Aorta (tissue), 5 donors: ENCODE results near the gene TRPM8. TPM values are rescaled to one million over a fixed set of nuclear protein-coding genes. Genes with fewer than 3 reads are reported as not detected.

Experiments used
- ATAC-seq: fragments of 200-7000 bp; cut with Tn5 transposase; one replicate; pipeline ENCODE4 v1.9.1; 2022; ENCODE audit warnings: moderate library complexity; ENCODE audit not compliant: low FRiP score
- DNase-seq, 2 donors: peaks; one replicate each; pipeline ENCODE4 v3.0.0-alpha.2; 2020
- H3K27ac ChIP-seq, 2 donors: one replicate each; pipeline ENCODE4 v1.5.1; 2013; ENCODE audit warnings: low read length in 2 of 2, mild to moderate bottlenecking in 2 of 2, moderate library complexity in 2 of 2, control low read depth in 1 of 2, inconsistent platforms in 1 of 2, low read depth in 1 of 2
- H3K27me3 ChIP-seq, 2 donors: one replicate each; pipeline ENCODE4 v1.6.1; 2013; ENCODE audit warnings: control low read depth in 1 of 2, low read length in 1 of 2, mild to moderate bottlenecking in 1 of 2, moderate library complexity in 1 of 2; ENCODE audit not compliant: insufficient read depth in 2 of 2, control insufficient read depth in 1 of 2
- H3K36me3 ChIP-seq, 2 donors: one replicate each; pipeline ENCODE4 v1.6.1; 2013; ENCODE audit warnings: control low read depth in 1 of 2, low read length in 1 of 2, mild to moderate bottlenecking in 1 of 2; ENCODE audit not compliant: insufficient read depth in 2 of 2, control insufficient read depth in 1 of 2
- H3K4me1 ChIP-seq, 2 donors: one replicate each; pipeline ENCODE4 v1.6.1; 2013; ENCODE audit warnings: low read length in 2 of 2, control low read depth in 1 of 2, mild to moderate bottlenecking in 1 of 2, moderate library complexity in 1 of 2; ENCODE audit not compliant: insufficient read depth in 2 of 2, control insufficient read depth in 1 of 2
- H3K4me3 ChIP-seq, 2 donors: one replicate each; pipeline ENCODE4 v1.5.1; 2013; ENCODE audit warnings: low read length in 2 of 2, control low read depth in 1 of 2, mild to moderate bottlenecking in 1 of 2
- H3K9me3 ChIP-seq: one replicate; pipeline ENCODE4 v1.6.1; 2013; ENCODE audit warnings: mild to moderate bottlenecking, low read length; ENCODE audit not compliant: control insufficient read depth
- WGBS, 2 donors: extraction: QIAGEN DNeasy Blood & Tissue Kit; methylation state at CpG; one replicate each; pipeline ENCODE4 v1.1.7; 2013; 5-methylcytosine and 5-hydroxymethylcytosine counted together
- intact Hi-C, 2 donors: fragments of 100-400 bp; cut with DNase I; formaldehyde crosslinking; loops; one replicate each; pipeline versions ENCODE4 v1.14.2 to v1.15.0; 2022
- polyA plus RNA-seq, 2 donors: library from polyadenylated mRNA; stranded (reverse); fragments of 200-250 nt; gene quantifications; one replicate each; pipeline ENCODE4 v1.2.3, GENCODE V29; 2013
- total RNA-seq, 2 donors: library from RNA; stranded (reverse); fragmentation: NEBNext Ultra II Directional; extraction: Animal tissue kit (Norgen Biotek cat#: 25700); gene quantifications; one replicate each; pipeline ENCODE4 v1.2.1, GENCODE V29; 2021
- donor health status: healthy with polysubstance abuse.
- donor health status: Bipolar disorder and iron deficiency.
- donor health status: DM: no; HTN: no; CAD: no.
- donor health status: DM: no; HTN: no; CAD: no.
- donor health status: DM: yes; HTN: yes; CAD: no.

Gene TRPM8
- total and polyA plus RNA-seq, 4 donors: not detected

DNA sequence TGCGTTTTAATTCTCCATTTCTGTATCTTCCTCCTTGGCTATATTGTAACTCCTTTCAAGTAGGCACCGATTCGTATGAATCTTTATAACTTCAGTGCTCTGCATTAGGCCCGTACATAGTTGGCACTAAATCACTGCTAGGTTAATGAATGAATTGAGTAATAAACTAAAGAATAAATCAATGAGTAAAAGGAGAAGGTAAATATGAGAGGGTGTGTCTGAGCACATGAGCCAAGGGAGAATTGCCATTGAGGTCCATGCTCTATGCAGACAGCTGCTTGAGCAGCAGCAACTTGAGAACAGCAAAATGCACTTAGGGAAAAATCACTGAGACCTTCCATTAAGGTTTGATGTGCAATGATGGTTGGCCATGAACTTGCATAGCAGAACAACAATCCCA lies 11.2 kb upstream of the TRPM8 start:
- Histone ChIP-seq H3K4me1 (no peaks in the 10 kb centered on the region), H3K9me3 (peaks cover 2% of the 10 kb centered on the region), H3K27me3 (no peaks in the 10 kb centered on the region), H3K27ac (no peak overlapping the region), H3K36me3 (no peaks in the 10 kb centered on the region), H3K4me3 (no peak overlapping the region)
- ATAC-seq: no peak
- intact Hi-C loops: no loop called here
- DNase-seq: no peak
- 87 to 89% methylated on average over 4 of the region's 4 CpGs for WGBS, 2 donors

DNA sequence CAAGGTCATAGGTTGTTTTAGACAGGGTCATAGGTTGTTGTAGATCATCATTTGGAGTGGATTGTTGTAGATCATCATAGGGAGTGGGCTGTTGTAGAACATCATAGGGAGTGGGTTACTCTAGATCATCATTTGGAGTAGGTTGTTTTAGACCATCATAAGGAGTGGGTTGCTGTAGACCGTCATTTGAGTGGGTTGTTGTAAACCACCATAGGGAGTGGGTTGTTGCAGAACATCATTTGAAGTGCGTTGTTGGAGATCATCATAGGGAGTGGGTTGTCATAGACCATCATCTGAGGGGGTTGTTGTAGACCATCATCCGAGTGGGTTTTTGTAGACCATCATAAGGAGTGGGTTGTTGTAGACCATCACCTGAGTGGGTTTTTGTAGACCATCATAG lies 9.5 kb upstream of the TRPM8 start:
- no peaks in the 10 kb centered on the region for H3K27me3 ChIP-seq
- H3K36me3 ChIP-seq: no peaks in the 10 kb centered on the region
- no peak for DNase-seq
- intact Hi-C loops: no loop called here
- no peak for ATAC-seq
- H3K4me3 ChIP-seq: no peak overlapping the region
- peaks cover 2% of the 10 kb centered on the region for H3K9me3 ChIP-seq
- H3K27ac ChIP-seq: no peak overlapping the region
- H3K4me1 ChIP-seq: no peaks in the 10 kb centered on the region
- WGBS, 2 donors: 85 to 87% methylated on average over 3 of the region's 3 CpGs

DNA sequence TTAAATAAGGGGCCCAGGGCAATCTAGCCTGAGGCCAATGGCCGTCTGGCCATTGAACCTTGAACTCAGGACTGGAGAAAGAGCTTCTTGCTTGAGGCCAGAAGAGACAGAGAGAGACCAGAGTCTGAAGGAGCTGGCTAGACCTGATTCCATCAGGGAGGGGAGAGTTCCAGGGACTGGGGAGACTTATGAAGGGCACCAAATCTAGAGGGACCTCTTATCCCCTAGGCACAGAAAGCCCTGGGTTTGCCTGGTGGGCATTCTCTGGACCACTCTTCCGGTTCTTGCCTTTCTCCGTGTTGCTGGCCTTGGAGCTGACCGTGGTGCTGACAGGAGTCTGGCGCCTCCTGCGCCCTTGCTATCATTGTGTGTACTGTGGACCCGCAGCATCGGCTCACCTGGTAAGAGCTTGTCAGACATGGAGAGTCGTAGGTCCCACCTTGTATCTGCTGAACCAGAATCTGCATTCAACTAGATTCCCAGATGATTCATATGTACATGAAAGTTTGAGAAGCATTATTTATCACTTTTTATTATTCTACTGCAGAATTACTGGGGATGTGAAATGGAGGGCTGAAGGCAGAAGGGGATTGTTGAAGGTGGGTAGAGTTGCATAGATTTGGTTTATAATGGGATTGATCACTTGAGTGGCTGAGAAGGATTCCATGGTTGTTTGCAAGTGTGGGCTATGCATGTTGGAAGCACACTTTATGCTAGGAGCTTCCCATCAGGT lies 4.3 kb upstream of the TRPM8 start:
- ATAC-seq (no peak), DNase-seq (no peak)
- 12 to 16% methylated on average over 9 of the region's 9 CpGs for WGBS, 2 donors
- no peaks in the 10 kb centered on the region for H3K4me1 ChIP-seq
- H3K36me3 ChIP-seq: no peaks in the 10 kb centered on the region
- intact Hi-C loops: no loop called here
- peaks cover 2% of the 10 kb centered on the region for H3K9me3 ChIP-seq
- no peak overlapping the region for H3K27ac ChIP-seq
- no peaks in the 10 kb centered on the region for H3K27me3 ChIP-seq
- H3K4me3 ChIP-seq: no peak overlapping the region

DNA sequence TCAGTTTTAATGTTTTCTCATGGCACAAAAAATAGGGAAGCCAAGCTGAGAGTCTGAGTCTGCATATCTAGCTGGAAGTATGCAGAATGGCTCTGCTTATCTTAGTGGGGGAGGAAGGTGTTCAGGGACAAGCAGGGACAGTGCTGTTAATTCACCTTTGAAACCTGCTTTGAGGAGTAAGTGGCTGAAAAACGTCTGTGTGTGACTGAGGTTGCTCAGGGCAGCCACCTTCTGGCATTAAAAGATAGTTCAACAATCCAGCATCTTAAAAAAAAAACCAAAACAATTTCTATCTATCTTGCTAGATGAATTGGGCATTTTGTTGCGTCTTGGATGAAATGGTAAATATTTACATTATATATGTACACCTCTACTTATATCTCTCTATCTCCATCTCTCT lies 2.0 kb upstream of the TRPM8 start:
- 24 to 26% methylated on average over 2 of the region's 2 CpGs for WGBS, 2 donors

DNA sequence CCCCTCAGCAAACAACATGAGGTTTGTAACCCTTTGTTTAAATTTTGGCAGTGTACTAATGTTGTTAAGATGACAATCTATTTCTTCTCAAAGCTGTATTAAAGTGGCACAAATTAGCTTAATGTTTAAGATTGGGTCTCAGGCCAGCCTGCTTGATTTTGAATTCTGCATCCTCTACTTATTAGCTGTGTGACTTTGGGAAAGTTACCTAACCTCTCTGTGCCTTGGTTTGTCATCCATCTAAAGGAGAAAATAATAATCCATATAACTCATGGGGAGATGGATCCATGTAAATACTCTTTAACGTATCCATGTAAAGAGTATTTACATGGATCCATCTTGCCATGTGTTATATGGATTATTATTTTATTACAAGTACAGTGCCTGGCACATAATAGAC lies 2.1 kb downstream of the TRPM8 start:
- H3K4me1 ChIP-seq: no peaks in the 10 kb centered on the region
- 94 to 98% methylated on average over 1 of the region's 1 CpG for WGBS, 2 donors
- intact Hi-C loops: no loop called here
- no peak overlapping the region for H3K4me3 ChIP-seq
- no peaks in the 10 kb centered on the region for H3K9me3 ChIP-seq
- no peaks in the 10 kb centered on the region for H3K27me3 ChIP-seq
- no peak overlapping the region for H3K27ac ChIP-seq
- ATAC-seq (no peak), DNase-seq (no peak)
- H3K36me3 ChIP-seq: no peaks in the 10 kb centered on the region

More for the DNA sequence above, 2.0 kb upstream of the TRPM8 start:
- Histone ChIP-seq H3K36me3 (no peaks in the 10 kb centered on the region), H3K4me1 (no peaks in the 10 kb centered on the region), H3K9me3 (no peaks in the 10 kb centered on the region), H3K27me3 (no peaks in the 10 kb centered on the region), H3K27ac (no peak overlapping the region), H3K4me3 (no peak overlapping the region)
- ATAC-seq (no peak), DNase-seq (no peak)
- intact Hi-C loops: no loop called here

DNA sequence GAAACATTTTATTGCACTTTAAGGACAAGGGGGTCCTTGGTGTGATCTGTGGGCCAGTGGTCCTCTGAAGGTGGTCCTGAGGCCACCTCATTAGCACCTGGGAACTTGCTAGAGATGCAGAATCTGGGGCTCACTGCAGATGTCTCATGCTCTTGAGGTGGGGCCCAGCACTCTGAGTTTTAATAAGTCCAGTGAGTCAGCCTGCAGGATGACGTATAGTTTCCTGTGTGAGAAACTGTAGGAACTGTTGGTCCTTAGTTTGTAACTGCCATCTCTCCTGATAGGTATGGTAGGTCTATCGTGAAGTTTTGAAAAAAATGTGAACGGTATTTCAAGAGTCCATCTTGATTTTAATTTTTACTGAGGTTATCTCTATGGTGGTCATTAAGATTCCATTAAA lies 2.8 kb downstream of the TRPM8 start:
- no peak overlapping the region for H3K27ac ChIP-seq
- intact Hi-C loops: no loop called here
- no peaks in the 10 kb centered on the region for H3K9me3 ChIP-seq
- no peak overlapping the region for H3K4me3 ChIP-seq
- whole genome bisulfite sequencing, 2 donors: 71 to 81% methylated on average over 3 of the region's 3 CpGs
- no peaks in the 10 kb centered on the region for H3K36me3 ChIP-seq
- DNase-seq: no peak
- ATAC-seq: no peak
- H3K27me3 ChIP-seq: no peaks in the 10 kb centered on the region
- H3K4me1 ChIP-seq: no peaks in the 10 kb centered on the region

DNA sequence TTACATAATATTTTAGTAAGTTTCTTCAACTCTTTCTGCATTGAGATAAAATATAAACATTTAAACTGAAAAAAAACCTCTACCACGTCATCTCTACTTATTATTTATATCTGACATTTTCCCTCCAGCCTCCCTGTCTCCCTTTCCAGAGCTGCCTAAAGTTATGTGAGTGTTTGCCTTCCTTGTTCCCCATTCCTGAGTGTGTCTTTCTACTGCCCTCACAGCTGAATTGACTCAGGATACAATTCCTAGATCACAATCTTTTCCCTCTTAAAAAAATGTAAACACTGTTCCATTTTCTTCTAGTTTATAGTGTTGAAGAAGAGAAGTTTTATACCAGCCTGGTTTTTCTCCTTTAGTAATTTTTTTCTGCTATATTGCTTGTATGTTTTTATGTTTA lies 5.3 kb downstream of the TRPM8 start:
- Histone ChIP-seq H3K4me3 (no peak overlapping the region), H3K9me3 (no peaks in the 10 kb centered on the region), H3K27ac (no peak overlapping the region), H3K4me1 (no peaks in the 10 kb centered on the region), H3K27me3 (no peaks in the 10 kb centered on the region), H3K36me3 (no peaks in the 10 kb centered on the region)
- ATAC-seq: no peak
- no peak for DNase-seq
- 1 to 3% methylated on average over 1 of the region's 1 CpG for WGBS, 2 donors
- intact Hi-C loops: no loop called here

DNA sequence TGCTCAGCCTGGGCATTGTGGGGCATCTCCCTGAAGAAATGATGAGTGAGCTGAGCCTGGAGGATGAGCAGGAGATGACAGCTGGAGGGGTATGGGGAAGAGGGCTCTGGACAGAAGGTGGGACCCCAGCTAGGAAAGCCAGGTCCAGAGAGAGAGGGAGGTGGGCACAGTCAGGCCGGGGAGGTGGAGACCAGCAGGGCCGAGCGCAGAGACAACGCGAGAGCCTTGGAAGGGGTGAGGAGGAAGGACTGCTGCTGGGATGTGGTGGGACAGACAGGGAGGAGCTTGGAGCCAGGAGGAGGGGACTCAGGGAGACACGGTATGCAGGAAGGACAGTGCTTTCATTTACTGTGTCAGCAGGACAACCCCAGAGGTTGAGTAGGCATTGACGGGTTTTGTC lies 8.2 kb downstream of the TRPM8 start:
- ATAC-seq (no peak), DNase-seq (no peak)
- Histone ChIP-seq H3K27ac (no peak overlapping the region), H3K9me3 (no peaks in the 10 kb centered on the region), H3K4me3 (no peak overlapping the region), H3K36me3 (no peaks in the 10 kb centered on the region), H3K27me3 (no peaks in the 10 kb centered on the region), H3K4me1 (no peaks in the 10 kb centered on the region)
- 71 to 77% methylated on average over 7 of the region's 7 CpGs for WGBS, 2 donors
- intact Hi-C loops: no loop called here

DNA sequence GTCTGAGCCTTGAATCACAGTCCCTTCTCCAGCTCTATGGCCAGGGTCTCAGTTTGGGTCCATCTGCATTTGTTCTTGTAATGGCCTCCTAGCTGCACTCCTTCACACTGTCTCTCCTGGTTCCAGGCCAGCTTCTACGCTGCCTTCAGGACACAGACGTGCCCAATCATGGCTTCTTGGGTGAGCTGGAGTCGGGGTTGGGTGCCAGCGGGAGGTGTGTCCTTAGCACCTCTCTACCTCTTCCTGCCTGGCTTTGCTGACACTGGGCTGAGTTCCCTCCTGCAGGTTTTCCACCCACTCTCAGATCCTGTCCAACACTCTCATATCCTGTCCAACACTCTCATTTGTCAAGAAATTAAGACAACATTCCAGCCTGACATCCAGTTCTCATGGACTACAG lies 9.6 kb downstream of the TRPM8 start:
- Histone ChIP-seq H3K4me3 (no peak overlapping the region), H3K27ac (no peak overlapping the region), H3K27me3 (no peaks in the 10 kb centered on the region), H3K36me3 (no peaks in the 10 kb centered on the region), H3K9me3 (no peaks in the 10 kb centered on the region), H3K4me1 (no peaks in the 10 kb centered on the region)
- intact Hi-C loops: no loop called here
- ATAC-seq (no peak), DNase-seq (no peak)
- 36 to 52% methylated on average over 4 of the region's 4 CpGs for WGBS, 2 donors
